WTC11 (cell line): ENCODE data around the gene MYH11. TPM values are rescaled to one million over a fixed set of nuclear protein-coding genes. Genes with fewer than 3 reads are reported as not detected.

Source experiments
- ATAC-seq: fragments of 200-7000 bp; cut with Tn5 transposase; 2 replicates; pipeline ENCODE4 v1.10.0; 2021; ENCODE audit warnings: mild to moderate bottlenecking, moderate library complexity
- CTCF ChIA-PET: fragments of 300-600 bp; sonication (Branson Sonifier 250); formaldehyde crosslinking; loops from one replicate; lab custom pipeline; 2021; ENCODE audit warnings: antibody characterized with exemption; lab: Charles Lee
- POLR2A ChIA-PET: fragments of 350-600 bp; sonication (Branson Sonifier 250); formaldehyde crosslinking; loops from one replicate; lab custom pipeline; 2021; ENCODE audit warnings: antibody characterized with exemption; lab: Charles Lee
- DNase-seq: peaks from one replicate; pipeline ENCODE4 v3.0.0; 2021; ENCODE audit warnings: low spot score
- H3K27ac Mint-ChIP-seq: 2 replicates; pipeline ENCODE4 v1.8.0; 2021; ENCODE audit warnings: mixed read lengths
- H3K27me3 Mint-ChIP-seq: 2 replicates; pipeline ENCODE4 v1.8.0; 2021; ENCODE audit warnings: low read depth, mild to moderate bottlenecking, moderate library complexity, mixed read lengths
- H3K36me3 Mint-ChIP-seq: 2 replicates; pipeline ENCODE4 v1.8.0; 2021; ENCODE audit warnings: mixed read lengths
- H3K4me1 Mint-ChIP-seq: 2 replicates; pipeline ENCODE4 v1.8.0; 2022; ENCODE audit warnings: mixed read lengths
- H3K4me3 Mint-ChIP-seq: 2 replicates; pipeline ENCODE4 v1.8.0; 2021; ENCODE audit warnings: mild to moderate bottlenecking, moderate library complexity, mixed read lengths
- H3K9me3 Mint-ChIP-seq: 2 replicates; pipeline ENCODE4 v1.8.0; 2021; ENCODE audit warnings: mixed read lengths
- AFF4 ChIP-seq: sonication (generic); formaldehyde crosslinking; IDR thresholded peaks from 2 replicates; pipeline ENCODE4 v1.8.1; 2023; ENCODE audit warnings: mild to moderate bottlenecking, missing genetic modification reagents, borderline replicate concordance
- ATF2 ChIP-seq: sonication (generic); formaldehyde crosslinking; IDR thresholded peaks from 2 replicates; pipeline ENCODE4 v1.8.1; 2022; ENCODE audit warnings: low read depth, missing genetic modification reagents, borderline replicate concordance
- ATF3 ChIP-seq: sonication (generic); formaldehyde crosslinking; conservative IDR thresholded peaks from 2 replicates; pipeline ENCODE4 v1.8.1; 2022; ENCODE audit warnings: mild to moderate bottlenecking, missing genetic modification reagents
- E2F5 ChIP-seq: sonication (generic); formaldehyde crosslinking; IDR thresholded peaks from 2 replicates; pipeline ENCODE4 v1.8.1; 2022; ENCODE audit warnings: mild to moderate bottlenecking, moderate library complexity, missing genetic modification reagents
- ELF4 ChIP-seq: sonication (generic); formaldehyde crosslinking; IDR thresholded peaks from 2 replicates; pipeline ENCODE4 v1.8.1; 2022; ENCODE audit warnings: low read depth, mild to moderate bottlenecking, moderate library complexity, missing genetic modification reagents
- ESRRA ChIP-seq: sonication (generic); formaldehyde crosslinking; IDR thresholded peaks from 2 replicates; pipeline ENCODE4 v1.8.1; 2022; ENCODE audit warnings: mild to moderate bottlenecking, missing genetic modification reagents, borderline replicate concordance
- FOXP1 ChIP-seq: sonication (generic); formaldehyde crosslinking; IDR thresholded peaks from 2 replicates; pipeline ENCODE4 v1.8.0; 2022; ENCODE audit warnings: missing genetic modification reagents, mild to moderate bottlenecking, moderate library complexity, borderline replicate concordance
- FOXP4 ChIP-seq: sonication (generic); formaldehyde crosslinking; IDR thresholded peaks from 2 replicates; pipeline ENCODE4 v1.8.0; 2022; ENCODE audit warnings: mild to moderate bottlenecking, missing genetic modification reagents
- GABPB1 ChIP-seq: sonication (generic); formaldehyde crosslinking; IDR thresholded peaks from 2 replicates; pipeline ENCODE4 v1.8.1; 2023; ENCODE audit warnings: mild to moderate bottlenecking, missing genetic modification reagents
- HMGXB4 ChIP-seq: sonication (generic); formaldehyde crosslinking; IDR thresholded peaks from 2 replicates; pipeline ENCODE4 v1.8.1; 2023; ENCODE audit warnings: mild to moderate bottlenecking, moderate library complexity, missing genetic modification reagents
- IRF1 ChIP-seq: sonication (generic); formaldehyde crosslinking; IDR thresholded peaks from 2 replicates; pipeline ENCODE4 v1.8.0; 2023; ENCODE audit warnings: missing genetic modification reagents
- MAX ChIP-seq: sonication (generic); formaldehyde crosslinking; IDR thresholded peaks from 2 replicates; pipeline ENCODE4 v1.8.0; 2022; ENCODE audit warnings: mild to moderate bottlenecking, missing genetic modification reagents
- NFATC4 ChIP-seq: fragments of 250-450 bp; sonication (Bioruptor Pico); IDR thresholded peaks from 2 replicates; pipeline ENCODE4 v1.9.0; 2021; ENCODE audit warnings: mild to moderate bottlenecking
- NFE2L1 ChIP-seq: sonication (generic); formaldehyde crosslinking; IDR thresholded peaks from 2 replicates; pipeline ENCODE4 v1.8.1; 2023; ENCODE audit warnings: missing genetic modification reagents
- NFYB ChIP-seq: sonication (generic); formaldehyde crosslinking; conservative IDR thresholded peaks from 2 replicates; pipeline ENCODE4 v1.8.0; 2022; ENCODE audit warnings: low read depth, missing genetic modification reagents
- OVOL2 ChIP-seq: fragments of 250-450 bp; sonication (Bioruptor Pico); IDR thresholded peaks from 2 replicates; pipeline ENCODE4 v1.9.0; 2021; ENCODE audit warnings: mild to moderate bottlenecking, borderline replicate concordance
- RELA ChIP-seq: sonication (generic); formaldehyde crosslinking; IDR thresholded peaks from 2 replicates; pipeline ENCODE4 v1.8.1; 2022; ENCODE audit warnings: missing genetic modification reagents, mild to moderate bottlenecking, borderline replicate concordance
- TCF7 ChIP-seq: sonication (generic); formaldehyde crosslinking; IDR thresholded peaks from 2 replicates; pipeline ENCODE4 v1.8.0; 2022; ENCODE audit warnings: mild to moderate bottlenecking, low read depth, missing genetic modification reagents, moderate library complexity
- ZMAT4 ChIP-seq: fragments of 250-450 bp; sonication (Bioruptor Pico); IDR thresholded peaks from 2 replicates; pipeline ENCODE4 v1.9.0; 2021; ENCODE audit warnings: mild to moderate bottlenecking
- ZNF396 ChIP-seq: fragments of 250-450 bp; sonication (Bioruptor Pico); IDR thresholded peaks from 2 replicates; pipeline ENCODE4 v1.8.0; 2021; ENCODE audit warnings: mild to moderate bottlenecking, moderate library complexity, borderline replicate concordance
- total RNA-seq: library from RNA; stranded (reverse); gene quantifications from 3 replicates; pipeline ENCODE4 v1.2.3, GENCODE V29; 2021

The MYH11 gene
- total RNA-seq, 1 experiment from 2014 or later = 0.74 TPM

GRCh38 chr16:15820837-15821236 is 36.0 kb downstream of the MYH11 start (continued):
- TF ChIP-seq ATF2 (CRISPR knock-in tag) (no peak), NFYB (CRISPR knock-in tag) (no peak), HMGXB4 (CRISPR knock-in tag) (no peak), GABPB1 (CRISPR knock-in tag) (no peak), ATF3 (CRISPR knock-in tag) (no peak), OVOL2 (CRISPR knock-in tag) (no peak), TCF7 (CRISPR knock-in tag) (no peak), ELF4 (CRISPR knock-in tag) (no peak), AFF4 (CRISPR knock-in tag) (no peak), ESRRA (CRISPR knock-in tag) (no peak), FOXP4 (CRISPR knock-in tag) (no peak)

- Mint-ChIP-seq H3K27me3 (peaks cover 21% of the 10 kb centered on the region), H3K4me3 (no peak overlapping the region), H3K9me3 (peaks cover 35% of the 10 kb centered on the region), H3K36me3 (peaks cover 6% of the 10 kb centered on the region), H3K27ac (no peak overlapping the region), H3K4me1 (no peaks in the 10 kb centered on the region)
- ATAC-seq (no peak), DNase-seq (no peak)
- ChIA-PET CTCF (interaction anchor here (0.5 to 1.6 kb wide), 2 partner anchors 41 to 363 kb away, joined by 3 to 6 read pairs; no protein-coding TSS in a partner anchor), POLR2A (no interaction called here)
- TF ChIP-seq ZMAT4 (no peak), ZNF396 (CRISPR knock-in tag) (no peak), NFE2L1 (CRISPR knock-in tag) (no peak), RELA (CRISPR knock-in tag) (no peak), E2F5 (no peak), AFF4 (CRISPR knock-in tag) (no peak), FOXP1 (CRISPR knock-in tag) (no peak), MAX (CRISPR knock-in tag) (no peak), IRF1 (CRISPR knock-in tag) (no peak), NFATC4 (CRISPR knock-in tag) (no peak)
These were observed 37.8 kb downstream of the MYH11 start for GRCh38 chr16:15819046-15819445.
